ENCODE measurements around the gene PUM1.
"Not testable (repeated sequence)": the region's sequence is repeated elsewhere in the genome, so short reads cannot be mapped to it uniquely, and the experiment has no call there.

Gene PUM1

GRCh38 chr1:31051611-31052010, 13.9 kb downstream of the PUM1 start:
- TF ChIP-seq CTCF (IDR thresholded peaks at IDR 0.05; ENCODE audit: insufficient read depth, missing control alignments) = no peak
- DNase-seq (ENCODE audit: insufficient read length, low spot score) (no peak), FAIRE-seq (no peak)

- FAIRE-seq; DNase-seq (ENCODE audit: insufficient read length, low spot score): not testable (repeated sequence)
Observed at GRCh38 chr1:31047507-31047906, 18.0 kb downstream of the PUM1 start.

- DNase-seq (ENCODE audit: insufficient read length, low spot score) (no peak), FAIRE-seq (no peak)
- no peak for TF ChIP-seq CTCF (IDR thresholded peaks at IDR 0.05; ENCODE audit: insufficient read depth, missing control alignments)
Observed at GRCh38 chr1:31043631-31044030, 21.9 kb downstream of the PUM1 start.

- FAIRE-seq = no peak
- DNase-seq (ENCODE audit: insufficient read length, low spot score) = no peak
- no peak for TF ChIP-seq CTCF (IDR thresholded peaks at IDR 0.05; ENCODE audit: insufficient read depth, missing control alignments)
Observed at GRCh38 chr1:31042656-31043055, 22.9 kb downstream of the PUM1 start.

- no peak for TF ChIP-seq CTCF (IDR thresholded peaks at IDR 0.05; ENCODE audit: insufficient read depth, missing control alignments)
- DNase-seq (ENCODE audit: insufficient read length, low spot score) (no peak), FAIRE-seq (no peak)
Observed at GRCh38 chr1:31041529-31041928, 24.0 kb downstream of the PUM1 start.

GRCh38 chr1:31040038-31040437, 25.5 kb downstream of the PUM1 start:
- no peak for TF ChIP-seq CTCF (IDR thresholded peaks at IDR 0.05; ENCODE audit: insufficient read depth, missing control alignments)

GRCh38 chr1:31038935-31039334, 26.6 kb downstream of the PUM1 start:
- not testable (repeated sequence) for FAIRE-seq; DNase-seq (ENCODE audit: insufficient read length, low spot score)

More at GRCh38 chr1:31040038-31040437, 25.5 kb downstream of the PUM1 start:
- FAIRE-seq = no peak
- no peak for DNase-seq (ENCODE audit: insufficient read length, low spot score)

GRCh38 chr1:31038360-31038759, 27.2 kb downstream of the PUM1 start:
- TF ChIP-seq CTCF (IDR thresholded peaks at IDR 0.05; ENCODE audit: insufficient read depth, missing control alignments) = no peak
- FAIRE-seq = no peak
- DNase-seq (ENCODE audit: insufficient read length, low spot score) = no peak

All from D721Med (cell line).